ENCODE data around the gene MTAP.

The MTAP gene

DNA sequence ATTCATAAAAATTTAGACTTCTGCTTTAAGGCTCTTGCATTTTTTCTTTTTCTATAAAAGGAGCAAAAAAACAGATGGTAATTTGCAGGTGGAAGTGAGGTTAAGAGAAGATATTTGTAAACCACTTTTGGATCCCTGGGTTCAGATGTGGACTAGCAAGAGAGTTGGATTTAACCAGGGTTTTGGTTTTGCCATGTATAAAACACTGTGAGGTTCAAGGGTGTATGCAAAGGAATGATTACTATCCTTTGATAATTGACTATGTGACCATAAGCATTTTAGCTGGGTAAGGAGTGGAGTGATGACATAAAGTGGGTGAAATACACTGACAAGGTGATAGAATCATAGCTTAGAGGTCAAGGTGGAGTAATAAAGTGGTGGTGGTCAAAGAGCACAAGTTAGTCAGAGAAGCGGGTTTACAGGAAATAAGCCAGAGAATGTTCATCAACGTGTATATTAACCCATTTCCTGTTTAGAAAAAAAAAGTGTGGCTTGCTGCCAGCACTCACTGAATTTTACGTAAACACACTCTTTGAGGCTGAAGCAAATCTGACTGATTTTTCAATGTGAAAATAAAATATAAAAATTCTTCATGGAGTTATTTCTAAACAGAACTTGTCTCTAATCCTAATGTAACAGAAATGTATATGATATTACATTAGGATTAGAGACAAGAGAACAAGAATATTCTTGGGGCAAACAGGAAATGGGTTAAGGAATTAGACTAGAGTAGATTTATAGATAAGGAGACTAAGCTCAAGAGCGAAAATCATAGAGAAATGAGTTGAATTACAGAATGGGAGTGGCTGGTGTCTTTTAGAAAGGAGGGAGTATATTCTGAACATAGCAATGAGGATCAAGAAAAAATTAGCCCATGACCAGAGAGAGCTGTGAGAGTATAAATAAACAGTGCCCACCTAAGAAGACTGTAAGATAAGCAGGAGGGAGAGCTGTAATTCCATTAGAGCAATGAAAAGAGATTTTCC, 117.2 kb downstream of the MTAP start:
- no peak for TF ChIP-seq EZH2 (optimal IDR thresholded peaks at IDR 0.05; ENCODE audit: low read depth, low read length)
- TF ChIP-seq CTCF (IDR thresholded peaks at IDR 0.05; ENCODE audit: low read length) = no peak
- TF ChIP-seq EZH2phosphoT487 (IDR thresholded peaks at IDR 0.05; ENCODE audit: low read length) = no peak
- no peaks in the 10 kb centered on the region for H3K9me3 ChIP-seq (replicated peaks; ENCODE audit: insufficient read depth, low read length)
- H4K20me1 ChIP-seq (ENCODE audit: insufficient read depth, low read length) = no peaks in the 10 kb centered on the region
- H3K36me3 ChIP-seq (replicated peaks; ENCODE audit: insufficient read depth, low read length) = no peaks in the 10 kb centered on the region
- peak; percentile 37 for DNase-seq
- no peaks in the 10 kb centered on the region for H3K79me2 ChIP-seq (ENCODE audit: low read length)
- H3F3A ChIP-seq (ENCODE audit: insufficient read depth, low read length) = no peaks in the 10 kb centered on the region
- H3K4me1 ChIP-seq (ENCODE audit: low read length) = no peaks in the 10 kb centered on the region
- no peak overlapping the region for H3K4me3 ChIP-seq (ENCODE audit: low read length)
- H3K27me3 ChIP-seq (replicated peaks; ENCODE audit: insufficient read depth, low read length) = no peaks in the 10 kb centered on the region
- no peak overlapping the region for H3K9ac ChIP-seq (ENCODE audit: low read length)
- no peaks in the 10 kb centered on the region for H3K9me2 ChIP-seq (replicated peaks; ENCODE audit: insufficient read depth, low read length)
- no peak overlapping the region for H3K27ac ChIP-seq (ENCODE audit: low read length)
- no peak overlapping the region for H3K4me2 ChIP-seq (ENCODE audit: low read depth, low read length)
- H2AFZ ChIP-seq (ENCODE audit: low read length) = no peak overlapping the region

- TF ChIP-seq EZH2phosphoT487 (IDR thresholded peaks at IDR 0.05; ENCODE audit: low read length) (no peak), EZH2 (optimal IDR thresholded peaks at IDR 0.05; ENCODE audit: low read depth, low read length) (no peak), CTCF (IDR thresholded peaks at IDR 0.05; ENCODE audit: low read length) (no peak)
- no peak overlapping the region for H3K9ac ChIP-seq (ENCODE audit: low read length)
- H3K4me2 ChIP-seq (ENCODE audit: low read depth, low read length) = no peak overlapping the region
- no peaks in the 10 kb centered on the region for H3K4me1 ChIP-seq (ENCODE audit: low read length)
- H3K36me3 ChIP-seq (replicated peaks; ENCODE audit: insufficient read depth, low read length) = no peaks in the 10 kb centered on the region
- H4K20me1 ChIP-seq (ENCODE audit: insufficient read depth, low read length) = no peaks in the 10 kb centered on the region
- no peak overlapping the region for H3K4me3 ChIP-seq (ENCODE audit: low read length)
- no peaks in the 10 kb centered on the region for H3K79me2 ChIP-seq (ENCODE audit: low read length)
- no peaks in the 10 kb centered on the region for H3K9me2 ChIP-seq (replicated peaks; ENCODE audit: insufficient read depth, low read length)
- no peaks in the 10 kb centered on the region for H3F3A ChIP-seq (ENCODE audit: insufficient read depth, low read length)
- no peaks in the 10 kb centered on the region for H3K27me3 ChIP-seq (replicated peaks; ENCODE audit: insufficient read depth, low read length)
- no peak overlapping the region for H2AFZ ChIP-seq (ENCODE audit: low read length)
- H3K9me3 ChIP-seq (replicated peaks; ENCODE audit: insufficient read depth, low read length) = no peaks in the 10 kb centered on the region
- DNase-seq = no peak
- H3K27ac ChIP-seq (ENCODE audit: low read length) = no peak overlapping the region
Observed at GRCh38 chr9:21923694-21924093, 121.3 kb downstream of the MTAP start.

GRCh38 chr9:21927752-21928151, 125.3 kb downstream of the MTAP start:
- Histone ChIP-seq H3F3A (ENCODE audit: insufficient read depth, low read length) (no peaks in the 10 kb centered on the region), H3K4me3 (ENCODE audit: low read length) (no peak overlapping the region), H3K4me2 (ENCODE audit: low read depth, low read length) (no peak overlapping the region), H3K36me3 (replicated peaks; ENCODE audit: insufficient read depth, low read length) (no peaks in the 10 kb centered on the region), H2AFZ (ENCODE audit: low read length) (no peak overlapping the region), H3K9me2 (replicated peaks; ENCODE audit: insufficient read depth, low read length) (no peaks in the 10 kb centered on the region), H3K27ac (ENCODE audit: low read length) (no peak overlapping the region), H3K4me1 (ENCODE audit: low read length) (no peaks in the 10 kb centered on the region), H3K79me2 (ENCODE audit: low read length) (no peaks in the 10 kb centered on the region), H3K27me3 (replicated peaks; ENCODE audit: insufficient read depth, low read length) (no peaks in the 10 kb centered on the region), H3K9me3 (replicated peaks; ENCODE audit: insufficient read depth, low read length) (no peaks in the 10 kb centered on the region), H4K20me1 (ENCODE audit: insufficient read depth, low read length) (no peaks in the 10 kb centered on the region), H3K9ac (ENCODE audit: low read length) (no peak overlapping the region)
- no peak for DNase-seq
- TF ChIP-seq CTCF (IDR thresholded peaks at IDR 0.05; ENCODE audit: low read length) (no peak), EZH2 (optimal IDR thresholded peaks at IDR 0.05; ENCODE audit: low read depth, low read length) (no peak), EZH2phosphoT487 (IDR thresholded peaks at IDR 0.05; ENCODE audit: low read length) (no peak)

Measured in MM.1S (cell line).